WTC11 (cell line): ENCODE data around the gene CEP85. TPM values are rescaled to one million over a fixed set of nuclear protein-coding genes. Genes with fewer than 3 reads are reported as not detected.

Experiments used
- ATAC-seq: fragments of 200-7000 bp; cut with Tn5 transposase; 2 replicates; pipeline ENCODE4 v1.10.0; 2021; ENCODE audit warnings: mild to moderate bottlenecking, moderate library complexity
- CTCF ChIA-PET: fragments of 300-600 bp; sonication (Branson Sonifier 250); formaldehyde crosslinking; loops from one replicate; lab custom pipeline; 2021; ENCODE audit warnings: antibody characterized with exemption; lab: Charles Lee
- POLR2A ChIA-PET: fragments of 350-600 bp; sonication (Branson Sonifier 250); formaldehyde crosslinking; loops from one replicate; lab custom pipeline; 2021; ENCODE audit warnings: antibody characterized with exemption; lab: Charles Lee
- DNase-seq: peaks from one replicate; pipeline ENCODE4 v3.0.0; 2021; ENCODE audit warnings: low spot score
- H3K27ac Mint-ChIP-seq: 2 replicates; pipeline ENCODE4 v1.8.0; 2021; ENCODE audit warnings: mixed read lengths
- H3K27me3 Mint-ChIP-seq: 2 replicates; pipeline ENCODE4 v1.8.0; 2021; ENCODE audit warnings: low read depth, mild to moderate bottlenecking, moderate library complexity, mixed read lengths
- H3K36me3 Mint-ChIP-seq: 2 replicates; pipeline ENCODE4 v1.8.0; 2021; ENCODE audit warnings: mixed read lengths
- H3K4me1 Mint-ChIP-seq: 2 replicates; pipeline ENCODE4 v1.8.0; 2022; ENCODE audit warnings: mixed read lengths
- H3K4me3 Mint-ChIP-seq: 2 replicates; pipeline ENCODE4 v1.8.0; 2021; ENCODE audit warnings: mild to moderate bottlenecking, moderate library complexity, mixed read lengths
- H3K9me3 Mint-ChIP-seq: 2 replicates; pipeline ENCODE4 v1.8.0; 2021; ENCODE audit warnings: mixed read lengths
- ATF1 ChIP-seq: sonication (generic); formaldehyde crosslinking; IDR thresholded peaks from 2 replicates; pipeline ENCODE4 v1.8.1; 2023; ENCODE audit warnings: mild to moderate bottlenecking, moderate library complexity, missing genetic modification reagents
- CREM ChIP-seq: sonication (generic); formaldehyde crosslinking; IDR thresholded peaks from 2 replicates; pipeline ENCODE4 v1.8.1; 2022; ENCODE audit warnings: mild to moderate bottlenecking, missing genetic modification reagents, moderate library complexity
- E2F4 ChIP-seq: sonication (generic); formaldehyde crosslinking; IDR thresholded peaks from 2 replicates; pipeline ENCODE4 v1.8.1; 2022; ENCODE audit warnings: low read depth, mild to moderate bottlenecking, moderate library complexity, missing genetic modification reagents, borderline replicate concordance
- FOXK1 ChIP-seq: sonication (generic); formaldehyde crosslinking; IDR thresholded peaks from 2 replicates; pipeline ENCODE4 v1.8.0; 2022; ENCODE audit warnings: mild to moderate bottlenecking, moderate library complexity, missing genetic modification reagents
- GRHL2 ChIP-seq: fragments of 250-450 bp; sonication (Bioruptor Pico); IDR thresholded peaks from 2 replicates; pipeline ENCODE4 v1.8.0; 2022; ENCODE audit warnings: mild to moderate bottlenecking, moderate library complexity; ENCODE audit not compliant: insufficient replicate concordance, severe bottlenecking
- JAZF1 ChIP-seq: fragments of 250-450 bp; sonication (Bioruptor Pico); IDR thresholded peaks from 2 replicates; pipeline ENCODE4 v1.9.0; 2021; ENCODE audit warnings: moderate library complexity, mild to moderate bottlenecking, inconsistent platforms
- KAT7 ChIP-seq: sonication (generic); formaldehyde crosslinking; IDR thresholded peaks from 2 replicates; pipeline ENCODE4 v1.8.1; 2023; ENCODE audit warnings: missing genetic modification reagents, mild to moderate bottlenecking, borderline replicate concordance
- NFATC4 ChIP-seq: fragments of 250-450 bp; sonication (Bioruptor Pico); IDR thresholded peaks from 2 replicates; pipeline ENCODE4 v1.9.0; 2021; ENCODE audit warnings: mild to moderate bottlenecking
- NR1H2 ChIP-seq: sonication (generic); formaldehyde crosslinking; IDR thresholded peaks from 2 replicates; pipeline ENCODE4 v1.9.0; 2021; ENCODE audit warnings: mild to moderate bottlenecking, moderate library complexity, missing genetic modification reagents
- NR3C1 ChIP-seq: sonication (generic); formaldehyde crosslinking; conservative IDR thresholded peaks from 2 replicates; pipeline ENCODE4 v1.8.1; 2023; ENCODE audit warnings: low read depth, mild to moderate bottlenecking, missing genetic modification reagents
- PRRX2 ChIP-seq: fragments of 250-450 bp; sonication (Bioruptor Pico); IDR thresholded peaks from 2 replicates; pipeline ENCODE4 v1.8.0; 2021; ENCODE audit warnings: mild to moderate bottlenecking
- SMAD3 ChIP-seq: sonication (generic); formaldehyde crosslinking; IDR thresholded peaks from 2 replicates; pipeline ENCODE4 v1.8.0; 2022; ENCODE audit warnings: missing genetic modification reagents, mild to moderate bottlenecking, borderline replicate concordance
- TEAD4 ChIP-seq: sonication (generic); formaldehyde crosslinking; IDR thresholded peaks from 2 replicates; pipeline ENCODE4 v1.8.0; 2022; ENCODE audit warnings: mild to moderate bottlenecking, missing genetic modification reagents
- total RNA-seq: library from RNA; stranded (reverse); gene quantifications from 3 replicates; pipeline ENCODE4 v1.2.3, GENCODE V29; 2021
- TF ChIP-seq, protein P1 (sequence below): sonication (generic); formaldehyde crosslinking; IDR thresholded peaks from 2 replicates; pipeline ENCODE4 v1.8.0; 2022; ENCODE audit warnings: missing genetic modification reagents
- TF ChIP-seq, protein P2 (sequence below): sonication (generic); formaldehyde crosslinking; IDR thresholded peaks from 2 replicates; pipeline ENCODE4 v1.8.1; 2023; ENCODE audit warnings: mild to moderate bottlenecking, missing genetic modification reagents, borderline replicate concordance
- TF ChIP-seq, protein P3 (sequence below): sonication (generic); formaldehyde crosslinking; conservative IDR thresholded peaks from 2 replicates; pipeline ENCODE4 v1.8.1; 2022; ENCODE audit warnings: mild to moderate bottlenecking, missing genetic modification reagents
- TF ChIP-seq, protein P4 (sequence below): sonication (generic); formaldehyde crosslinking; IDR thresholded peaks from 2 replicates; pipeline ENCODE4 v1.8.0; 2023; ENCODE audit warnings: mild to moderate bottlenecking, missing genetic modification reagents

The CEP85 gene
- total RNA-seq, 1 experiment from 2014 or later = 40.8 TPM

- H3K27me3 Mint-ChIP-seq = no peaks in the 10 kb centered on the region
- H3K4me3 Mint-ChIP-seq = peak overlapping the region; percentile 85
- H3K9me3 Mint-ChIP-seq = no peaks in the 10 kb centered on the region
- DNase-seq = no peak
- ATAC-seq = peak; percentile 5; the same call in 1 of the 2 replicates
- peaks cover 46% of the 10 kb centered on the region for H3K36me3 Mint-ChIP-seq
- CTCF ChIA-PET = interaction anchor here (0.6 to 11.1 kb wide), 28 partner anchors 9 to 193 kb away, joined by 3 to 306 read pairs (median 4); partner anchors contain the start of genes CATSPER4, CD52, CEP85 and CNKSR1
- TF ChIP-seq GRHL2 (CRISPR knock-in tag) = no peak
- TF ChIP-seq NR1H2 (CRISPR knock-in tag) = no peak
- no peak for TF ChIP-seq NFATC4 (CRISPR knock-in tag)
- TF ChIP-seq, protein P1, sequence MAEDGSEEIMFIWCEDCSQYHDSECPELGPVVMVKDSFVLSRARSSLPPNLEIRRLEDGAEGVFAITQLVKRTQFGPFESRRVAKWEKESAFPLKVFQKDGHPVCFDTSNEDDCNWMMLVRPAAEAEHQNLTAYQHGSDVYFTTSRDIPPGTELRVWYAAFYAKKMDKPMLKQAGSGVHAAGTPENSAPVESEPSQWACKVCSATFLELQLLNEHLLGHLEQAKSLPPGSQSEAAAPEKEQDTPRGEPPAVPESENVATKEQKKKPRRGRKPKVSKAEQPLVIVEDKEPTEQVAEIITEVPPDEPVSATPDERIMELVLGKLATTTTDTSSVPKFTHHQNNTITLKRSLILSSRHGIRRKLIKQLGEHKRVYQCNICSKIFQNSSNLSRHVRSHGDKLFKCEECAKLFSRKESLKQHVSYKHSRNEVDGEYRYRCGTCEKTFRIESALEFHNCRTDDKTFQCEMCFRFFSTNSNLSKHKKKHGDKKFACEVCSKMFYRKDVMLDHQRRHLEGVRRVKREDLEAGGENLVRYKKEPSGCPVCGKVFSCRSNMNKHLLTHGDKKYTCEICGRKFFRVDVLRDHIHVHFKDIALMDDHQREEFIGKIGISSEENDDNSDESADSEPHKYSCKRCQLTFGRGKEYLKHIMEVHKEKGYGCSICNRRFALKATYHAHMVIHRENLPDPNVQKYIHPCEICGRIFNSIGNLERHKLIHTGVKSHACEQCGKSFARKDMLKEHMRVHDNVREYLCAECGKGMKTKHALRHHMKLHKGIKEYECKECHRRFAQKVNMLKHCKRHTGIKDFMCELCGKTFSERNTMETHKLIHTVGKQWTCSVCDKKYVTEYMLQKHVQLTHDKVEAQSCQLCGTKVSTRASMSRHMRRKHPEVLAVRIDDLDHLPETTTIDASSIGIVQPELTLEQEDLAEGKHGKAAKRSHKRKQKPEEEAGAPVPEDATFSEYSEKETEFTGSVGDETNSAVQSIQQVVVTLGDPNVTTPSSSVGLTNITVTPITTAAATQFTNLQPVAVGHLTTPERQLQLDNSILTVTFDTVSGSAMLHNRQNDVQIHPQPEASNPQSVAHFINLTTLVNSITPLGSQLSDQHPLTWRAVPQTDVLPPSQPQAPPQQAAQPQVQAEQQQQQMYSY (CRISPR knock-in tag) = peak; percentile 88
- no peak for TF ChIP-seq FOXK1 (CRISPR knock-in tag)
- TF ChIP-seq SMAD3 (CRISPR knock-in tag) = no peak
- 0 out of 2 replicates have a peak, but pooled peaks have one; percentile 5 for TF ChIP-seq KAT7 (CRISPR knock-in tag)
- TF ChIP-seq, protein P2, sequence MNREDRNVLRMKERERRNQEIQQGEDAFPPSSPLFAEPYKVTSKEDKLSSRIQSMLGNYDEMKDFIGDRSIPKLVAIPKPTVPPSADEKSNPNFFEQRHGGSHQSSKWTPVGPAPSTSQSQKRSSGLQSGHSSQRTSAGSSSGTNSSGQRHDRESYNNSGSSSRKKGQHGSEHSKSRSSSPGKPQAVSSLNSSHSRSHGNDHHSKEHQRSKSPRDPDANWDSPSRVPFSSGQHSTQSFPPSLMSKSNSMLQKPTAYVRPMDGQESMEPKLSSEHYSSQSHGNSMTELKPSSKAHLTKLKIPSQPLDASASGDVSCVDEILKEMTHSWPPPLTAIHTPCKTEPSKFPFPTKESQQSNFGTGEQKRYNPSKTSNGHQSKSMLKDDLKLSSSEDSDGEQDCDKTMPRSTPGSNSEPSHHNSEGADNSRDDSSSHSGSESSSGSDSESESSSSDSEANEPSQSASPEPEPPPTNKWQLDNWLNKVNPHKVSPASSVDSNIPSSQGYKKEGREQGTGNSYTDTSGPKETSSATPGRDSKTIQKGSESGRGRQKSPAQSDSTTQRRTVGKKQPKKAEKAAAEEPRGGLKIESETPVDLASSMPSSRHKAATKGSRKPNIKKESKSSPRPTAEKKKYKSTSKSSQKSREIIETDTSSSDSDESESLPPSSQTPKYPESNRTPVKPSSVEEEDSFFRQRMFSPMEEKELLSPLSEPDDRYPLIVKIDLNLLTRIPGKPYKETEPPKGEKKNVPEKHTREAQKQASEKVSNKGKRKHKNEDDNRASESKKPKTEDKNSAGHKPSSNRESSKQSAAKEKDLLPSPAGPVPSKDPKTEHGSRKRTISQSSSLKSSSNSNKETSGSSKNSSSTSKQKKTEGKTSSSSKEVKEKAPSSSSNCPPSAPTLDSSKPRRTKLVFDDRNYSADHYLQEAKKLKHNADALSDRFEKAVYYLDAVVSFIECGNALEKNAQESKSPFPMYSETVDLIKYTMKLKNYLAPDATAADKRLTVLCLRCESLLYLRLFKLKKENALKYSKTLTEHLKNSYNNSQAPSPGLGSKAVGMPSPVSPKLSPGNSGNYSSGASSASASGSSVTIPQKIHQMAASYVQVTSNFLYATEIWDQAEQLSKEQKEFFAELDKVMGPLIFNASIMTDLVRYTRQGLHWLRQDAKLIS = 0 out of 2 replicates have a peak, but pooled peaks have one; percentile 6
- TF ChIP-seq, protein P3, sequence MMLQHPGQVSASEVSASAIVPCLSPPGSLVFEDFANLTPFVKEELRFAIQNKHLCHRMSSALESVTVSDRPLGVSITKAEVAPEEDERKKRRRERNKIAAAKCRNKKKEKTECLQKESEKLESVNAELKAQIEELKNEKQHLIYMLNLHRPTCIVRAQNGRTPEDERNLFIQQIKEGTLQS (CRISPR knock-in tag) = no peak
- 0 out of 2 replicates have a peak, but pooled peaks have one; percentile 19 for TF ChIP-seq E2F4
- POLR2A ChIA-PET = interaction anchor here (0.8 to 1.3 kb wide), 3 partner anchors 12 to 184 kb away, joined by 3 to 6 read pairs (median 6); partner anchors contain the start of gene CATSPER4
- H3K27ac Mint-ChIP-seq = peak overlapping the region; percentile 78
- H3K4me1 Mint-ChIP-seq = peaks cover 41% of the 10 kb centered on the region
Observed at GRCh38 chr1:26278724-26279455, 44.9 kb downstream of the CEP85 start.

- peak; percentile 71 for ATAC-seq
- Mint-ChIP-seq H3K9me3 (no peaks in the 10 kb centered on the region), H3K4me1 (peaks cover 40% of the 10 kb centered on the region), H3K27ac (peak within 1 kb of the TSS; percentile 78), H3K36me3 (peaks cover 39% of the 10 kb centered on the region), H3K27me3 (no peaks in the 10 kb centered on the region), H3K4me3 (peak within 1 kb of the TSS; percentile 85)
- ChIA-PET CTCF (interaction anchor here (0.6 to 11.1 kb wide), 30 partner anchors 9 to 254 kb away, joined by 3 to 306 read pairs (median 4); partner anchors contain the start of genes CATSPER4, CD52, CEP85 and CNKSR1), POLR2A (interaction anchor here (0.6 to 1.3 kb wide), 5 partner anchors 11 to 192 kb away, joined by 3 to 6 read pairs (median 4); partner anchors contain the start of genes CATSPER4 and HMGN2)
- DNase-seq = peak; percentile 76
- TF ChIP-seq, protein P4, sequence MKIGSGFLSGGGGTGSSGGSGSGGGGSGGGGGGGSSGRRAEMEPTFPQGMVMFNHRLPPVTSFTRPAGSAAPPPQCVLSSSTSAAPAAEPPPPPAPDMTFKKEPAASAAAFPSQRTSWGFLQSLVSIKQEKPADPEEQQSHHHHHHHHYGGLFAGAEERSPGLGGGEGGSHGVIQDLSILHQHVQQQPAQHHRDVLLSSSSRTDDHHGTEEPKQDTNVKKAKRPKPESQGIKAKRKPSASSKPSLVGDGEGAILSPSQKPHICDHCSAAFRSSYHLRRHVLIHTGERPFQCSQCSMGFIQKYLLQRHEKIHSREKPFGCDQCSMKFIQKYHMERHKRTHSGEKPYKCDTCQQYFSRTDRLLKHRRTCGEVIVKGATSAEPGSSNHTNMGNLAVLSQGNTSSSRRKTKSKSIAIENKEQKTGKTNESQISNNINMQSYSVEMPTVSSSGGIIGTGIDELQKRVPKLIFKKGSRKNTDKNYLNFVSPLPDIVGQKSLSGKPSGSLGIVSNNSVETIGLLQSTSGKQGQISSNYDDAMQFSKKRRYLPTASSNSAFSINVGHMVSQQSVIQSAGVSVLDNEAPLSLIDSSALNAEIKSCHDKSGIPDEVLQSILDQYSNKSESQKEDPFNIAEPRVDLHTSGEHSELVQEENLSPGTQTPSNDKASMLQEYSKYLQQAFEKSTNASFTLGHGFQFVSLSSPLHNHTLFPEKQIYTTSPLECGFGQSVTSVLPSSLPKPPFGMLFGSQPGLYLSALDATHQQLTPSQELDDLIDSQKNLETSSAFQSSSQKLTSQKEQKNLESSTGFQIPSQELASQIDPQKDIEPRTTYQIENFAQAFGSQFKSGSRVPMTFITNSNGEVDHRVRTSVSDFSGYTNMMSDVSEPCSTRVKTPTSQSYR (CRISPR knock-in tag) = peak; percentile 13; the same call in 1 of the 2 replicates
- TF ChIP-seq FOXK1 (CRISPR knock-in tag) (0 out of 2 replicates have a peak, but pooled peaks have one; percentile 28), NFATC4 (CRISPR knock-in tag) (peak; percentile 82), PRRX2 (CRISPR knock-in tag) (no peak), TEAD4 (CRISPR knock-in tag) (no peak), NR3C1 (CRISPR knock-in tag) (no peak), CREM (CRISPR knock-in tag) (peak; percentile 81), ATF1 (CRISPR knock-in tag) (0 out of 2 replicates have a peak, but pooled peaks have one; percentile 54), JAZF1 (CRISPR knock-in tag) (no peak)
Observed at GRCh38 chr1:26279456-26280332, 45.7 kb downstream of the CEP85 start, which contains the start of gene SH3BGRL3. TSS of gene SH3BGRL3 (plus strand) at chr1:26280086. CDS start at chr1:26280156, 70 bp downstream.
